ENCODE results near the gene TNPO2. TPM values are rescaled to one million over a fixed set of nuclear protein-coding genes. Genes with fewer than 3 reads are reported as not detected.

TNPO2 gene
- total and polyA plus RNA-seq, 2 of the 13 experiments (the other 11 are each of a cell fraction or from before 2014, with no cell fraction given): 31.7 to 61.0 TPM

DNA sequence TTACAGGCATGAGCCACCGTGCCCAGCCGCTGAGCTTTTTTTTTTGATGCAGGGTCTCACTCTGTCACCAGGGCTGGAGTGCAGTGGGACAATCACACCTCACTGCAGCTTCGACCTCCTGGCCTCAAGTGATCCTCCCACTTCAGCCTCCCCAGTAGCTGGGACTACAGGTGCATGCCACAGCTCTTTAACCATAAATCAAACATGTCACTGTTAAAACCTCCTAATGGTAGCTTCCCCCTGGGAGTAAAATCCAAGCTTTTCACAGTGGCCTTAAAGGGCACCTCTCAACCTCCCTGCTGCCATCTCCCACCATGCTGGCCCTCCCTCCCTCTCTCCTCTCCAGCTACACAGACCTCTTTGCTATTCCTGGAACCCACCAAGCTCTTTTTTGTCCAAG, 37.9 kb downstream of the TNPO2 start:
- Histone ChIP-seq H3K27ac (ENCODE audit: extremely low read length, insufficient read depth, low read length) (no peak overlapping the region), H3K36me3 (replicated peaks in 1 of 2; ENCODE audit: control insufficient read depth in 1 of 2, insufficient read depth in 2 of 2, low read length in 2 of 2) (no peaks in the 10 kb centered on the region; a peak in 1 of 5 replicates), H4K20me1 (ENCODE audit: insufficient read depth, low read length) (no peaks in the 10 kb centered on the region), H3K4me3 (replicated peaks in 1 of 3; ENCODE audit: insufficient read depth in 1 of 3, low read depth in 2 of 3, low read length in 3 of 3) (no peak overlapping the region), H3K4me2 (ENCODE audit: low read depth, low read length) (no peak overlapping the region), H3K79me2 (ENCODE audit: insufficient read depth, low read length) (no peaks in the 10 kb centered on the region), H3K9me3 (ENCODE audit: low read length) (no peaks in the 10 kb centered on the region), H3K9ac (ENCODE audit: insufficient read depth, low read depth, low read length) (no peak overlapping the region), H3K4me1 (ENCODE audit: insufficient read depth, low read length) (no peaks in the 10 kb centered on the region; the same call in 1 of the 2 replicates), H3K27me3 (ENCODE audit: control insufficient read depth in 1 of 2, insufficient read depth in 2 of 2, low read length in 2 of 2) (no peaks in the 10 kb centered on the region; a peak in 1 of 5 replicates), H2AFZ (ENCODE audit: low read length) (no peak overlapping the region)
- intact Hi-C loops (cut with micrococcal nuclease; ENCODE audit: unreplicated experiment) (no loop called here), in situ Hi-C loops (cut with HindIII; ENCODE audit: extremely low pct_ligation_motif_present, low pct_unique_long_range_greater_than_20kb) (no loop called here)
- DNase-seq (ENCODE audit: low spot score): no peak
- BruUV-seq (replicated peaks): no TSS peak
- 87% methylated on average over 3 of the region's 3 CpGs for WGBS (ENCODE audit: low lambda C conversion rate)
- POLR2A ChIA-PET: interaction anchor here (1.3 kb wide), 1 partner anchor 11 kb away, joined by 6 read pairs; the partner anchor contains the start of gene FBXW9
- TF ChIP-seq ZNF282 (IDR thresholded peaks at IDR 0.05; ENCODE audit: partially characterized antibody) (no peak), ZNF10 (CRISPR knock-in tag; IDR thresholded peaks at IDR 0.05; ENCODE audit: borderline replicate concordance, low read depth) (no peak), ZNF138 (CRISPR knock-in tag; IDR thresholded peaks at IDR 0.05; ENCODE audit: low read depth) (no peak)
- TF ChIP-seq, protein P1, sequence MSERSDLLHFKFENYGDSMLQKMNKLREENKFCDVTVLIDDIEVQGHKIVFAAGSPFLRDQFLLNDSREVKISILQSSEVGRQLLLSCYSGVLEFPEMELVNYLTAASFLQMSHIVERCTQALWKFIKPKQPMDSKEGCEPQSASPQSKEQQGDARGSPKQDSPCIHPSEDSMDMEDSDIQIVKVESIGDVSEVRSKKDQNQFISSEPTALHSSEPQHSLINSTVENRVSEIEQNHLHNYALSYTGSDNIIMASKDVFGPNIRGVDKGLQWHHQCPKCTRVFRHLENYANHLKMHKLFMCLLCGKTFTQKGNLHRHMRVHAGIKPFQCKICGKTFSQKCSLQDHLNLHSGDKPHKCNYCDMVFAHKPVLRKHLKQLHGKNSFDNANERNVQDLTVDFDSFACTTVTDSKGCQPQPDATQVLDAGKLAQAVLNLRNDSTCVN (CRISPR knock-in tag; IDR thresholded peaks at IDR 0.05; ENCODE audit: borderline replicate concordance): no peak
- TF ChIP-seq, protein P2, sequence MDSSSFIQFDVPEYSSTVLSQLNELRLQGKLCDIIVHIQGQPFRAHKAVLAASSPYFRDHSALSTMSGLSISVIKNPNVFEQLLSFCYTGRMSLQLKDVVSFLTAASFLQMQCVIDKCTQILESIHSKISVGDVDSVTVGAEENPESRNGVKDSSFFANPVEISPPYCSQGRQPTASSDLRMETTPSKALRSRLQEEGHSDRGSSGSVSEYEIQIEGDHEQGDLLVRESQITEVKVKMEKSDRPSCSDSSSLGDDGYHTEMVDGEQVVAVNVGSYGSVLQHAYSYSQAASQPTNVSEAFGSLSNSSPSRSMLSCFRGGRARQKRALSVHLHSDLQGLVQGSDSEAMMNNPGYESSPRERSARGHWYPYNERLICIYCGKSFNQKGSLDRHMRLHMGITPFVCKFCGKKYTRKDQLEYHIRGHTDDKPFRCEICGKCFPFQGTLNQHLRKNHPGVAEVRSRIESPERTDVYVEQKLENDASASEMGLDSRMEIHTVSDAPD (CRISPR knock-in tag; IDR thresholded peaks at IDR 0.05): no peak
- FAIRE-seq: no peak
- no peak for ATAC-seq
- CTCF ChIA-PET (ENCODE audit: low intra/inter-chr PET ratio, low total read pairs): no interaction called here
